ENCODE results near the gene VWA7.

The VWA7 gene

DNA sequence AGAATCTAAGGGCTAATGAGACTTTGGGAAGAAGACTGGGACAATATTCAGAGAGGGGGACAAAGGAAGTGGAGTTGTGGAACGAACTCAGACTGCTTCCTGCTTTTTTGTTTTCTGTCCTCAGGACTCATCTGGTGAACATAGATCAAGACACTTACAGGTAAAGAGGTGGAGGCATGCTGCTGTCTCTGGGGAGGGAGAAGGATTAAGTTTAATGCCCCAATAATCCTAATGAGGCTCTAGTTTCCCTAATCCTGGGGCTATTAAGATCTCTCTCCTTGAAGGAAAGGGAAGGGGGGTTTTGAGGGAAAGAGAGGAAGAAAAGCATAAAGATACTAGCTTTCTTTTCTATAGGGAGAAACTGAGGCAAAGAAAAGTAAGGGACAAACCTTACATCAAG is 32.7 kb downstream of the VWA7 start:
- DNase-seq: no peak

- no peak for DNase-seq
Measured at GRCh38 chr6:31742894-31743293, 34.2 kb downstream of the VWA7 start.

DNA sequence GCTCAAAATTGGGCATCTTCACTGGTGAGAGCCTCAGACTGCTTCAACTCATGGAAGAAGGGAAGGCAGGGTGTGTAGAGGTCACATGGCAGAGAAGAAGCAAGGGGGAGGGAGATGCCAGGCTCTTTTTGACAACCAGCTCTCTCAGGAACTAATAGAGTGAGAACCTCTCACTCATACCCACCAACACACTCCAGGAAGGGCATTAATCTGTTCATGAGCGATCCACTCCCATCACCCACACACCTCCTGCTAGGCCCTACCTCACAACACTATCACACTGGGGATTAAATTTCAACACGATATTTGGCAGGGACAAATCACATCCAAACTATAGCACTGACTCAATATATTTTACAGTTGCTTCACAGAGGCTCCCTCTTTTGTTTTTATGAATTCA is 35.3 kb downstream of the VWA7 start:
- no peak for DNase-seq

- no peak for DNase-seq
Measured at GRCh38 chr6:31740397-31741223, 36.5 kb downstream of the VWA7 start.

GRCh38 chr6:31739639-31740396 is 37.3 kb downstream of the VWA7 start, which contains the start of gene MSH5:
Gene MSH5 (plus strand): TSS chr6:31740005. CDS start chr6:31740467, 462 bp downstream.
- DNase-seq: peak; percentile 91

DNA sequence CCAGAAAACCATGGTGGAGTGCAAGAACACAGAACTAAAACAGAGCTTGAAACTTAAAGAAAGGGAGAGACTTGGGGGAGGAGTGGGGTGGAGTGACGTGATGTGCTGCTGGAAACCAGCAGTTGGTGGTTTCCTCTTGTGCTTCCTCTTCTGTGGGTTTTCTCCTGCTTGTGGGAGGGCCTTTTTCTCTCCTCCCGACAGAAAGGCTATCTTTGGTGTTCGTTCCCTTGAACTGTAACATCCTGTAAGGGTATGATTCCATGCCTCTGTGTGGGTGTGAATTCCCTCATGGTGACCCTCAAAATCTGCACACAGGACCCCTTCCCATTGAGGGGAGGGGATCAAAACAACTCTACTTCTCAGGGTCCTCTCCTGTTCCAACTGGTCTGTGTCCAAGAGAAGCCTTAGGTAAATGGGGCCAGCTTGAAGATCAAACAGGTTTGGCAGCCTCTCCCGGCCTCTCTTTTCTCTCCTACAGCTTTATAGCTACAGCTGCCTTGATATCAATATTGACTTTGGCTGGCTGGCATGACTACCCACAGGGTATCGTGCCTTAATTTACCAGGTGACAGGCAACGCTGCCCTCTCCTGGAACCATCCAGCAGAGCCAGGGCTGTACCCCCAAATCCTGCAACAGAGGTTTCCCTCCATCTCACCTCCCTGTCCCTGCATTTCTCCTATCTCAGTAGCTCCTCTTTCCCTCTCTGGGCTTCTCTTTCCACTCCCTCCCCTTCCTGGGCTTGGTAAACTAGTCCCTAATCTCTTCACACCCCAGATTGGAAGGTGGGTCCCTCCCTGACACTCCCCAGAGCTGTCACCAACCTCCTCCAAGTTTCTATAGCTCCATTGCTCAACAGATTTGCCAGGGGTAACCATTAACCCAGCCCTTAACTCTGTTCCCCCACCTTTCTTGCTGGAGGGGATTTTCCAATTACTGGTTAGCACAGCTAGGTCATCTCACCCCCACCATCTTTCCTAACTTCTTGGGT is 38.8 kb downstream of the VWA7 start:
- DNase-seq: peak; percentile 58

GRCh38 chr6:31737315-31737990 is 39.7 kb downstream of the VWA7 start:
- DNase-seq: no peak

- DNase-seq: no peak
Measured at GRCh38 chr6:31736768-31737314, 40.3 kb downstream of the VWA7 start.

DNA sequence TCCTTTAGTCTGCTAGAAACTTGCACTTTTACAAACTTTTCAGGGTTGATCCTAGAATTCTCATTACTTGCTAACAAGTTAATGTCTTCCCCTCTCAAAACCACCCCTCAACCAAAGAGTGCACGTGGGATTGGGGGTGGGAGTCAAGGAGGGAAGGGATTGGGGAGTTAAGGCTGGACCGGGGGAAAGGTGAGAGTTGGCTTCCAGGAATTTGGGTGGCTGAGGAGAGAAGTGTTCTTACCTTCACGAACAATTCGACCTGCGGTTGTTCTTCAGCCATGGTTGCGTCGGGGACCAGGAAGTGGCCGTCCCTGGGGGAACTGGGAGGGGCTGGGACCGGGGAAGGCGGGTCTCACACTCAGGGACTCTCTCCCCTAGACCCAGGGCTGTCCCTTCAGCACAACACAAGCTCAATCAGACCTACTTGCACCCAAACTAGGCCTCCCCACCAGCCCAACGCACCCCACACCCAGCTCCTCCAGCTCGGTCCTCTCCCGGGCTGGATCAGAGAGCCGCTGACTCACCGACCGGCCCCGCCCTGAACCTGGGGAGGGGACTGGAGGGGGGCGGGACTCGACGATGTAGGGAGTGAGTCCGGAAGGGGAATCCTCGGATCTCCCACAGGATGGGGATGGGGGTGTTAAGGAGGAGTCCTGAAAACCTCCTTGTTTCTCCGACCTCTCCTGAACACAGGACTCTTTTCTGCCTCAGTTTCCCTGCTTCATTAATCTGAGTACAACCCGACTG is 40.9 kb downstream of the VWA7 start, which contains the start of gene CLIC1:
Gene CLIC1 (minus strand): TSS at position 510 of the 747 bp plus-strand sequence. CDS start 230 bp downstream, at position 280.
- DNase-seq: peak; percentile 75

DNA sequence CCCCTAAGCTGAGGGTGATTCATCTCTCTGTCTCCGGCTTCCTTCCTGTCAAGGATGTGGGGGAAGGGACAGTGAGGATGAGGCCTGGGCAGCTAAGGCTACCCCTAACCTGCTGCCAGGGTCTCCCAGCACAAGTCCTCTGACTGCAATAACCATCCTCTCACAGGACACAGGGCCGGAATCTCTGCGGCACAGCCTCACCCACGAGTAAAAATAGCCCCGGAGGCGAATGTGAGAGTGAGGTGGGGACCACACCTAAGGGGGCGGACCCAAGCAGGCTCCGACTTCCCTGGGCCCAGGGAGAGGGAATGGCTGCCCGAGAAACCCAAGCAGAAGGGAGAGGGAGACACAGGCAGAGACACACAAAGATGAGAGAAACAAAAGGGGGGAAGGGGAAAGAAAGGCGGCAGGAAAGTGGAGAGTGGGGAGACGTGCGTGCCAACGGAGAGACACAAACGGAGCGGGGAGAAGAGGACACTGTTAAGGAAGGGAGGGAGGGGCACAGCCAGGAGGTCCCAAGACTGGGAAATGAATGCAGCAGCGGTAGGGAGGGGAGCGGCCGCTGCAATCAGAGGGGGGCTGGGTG is 42.2 kb downstream of the VWA7 start:
- peak; percentile 39 for DNase-seq

DNA sequence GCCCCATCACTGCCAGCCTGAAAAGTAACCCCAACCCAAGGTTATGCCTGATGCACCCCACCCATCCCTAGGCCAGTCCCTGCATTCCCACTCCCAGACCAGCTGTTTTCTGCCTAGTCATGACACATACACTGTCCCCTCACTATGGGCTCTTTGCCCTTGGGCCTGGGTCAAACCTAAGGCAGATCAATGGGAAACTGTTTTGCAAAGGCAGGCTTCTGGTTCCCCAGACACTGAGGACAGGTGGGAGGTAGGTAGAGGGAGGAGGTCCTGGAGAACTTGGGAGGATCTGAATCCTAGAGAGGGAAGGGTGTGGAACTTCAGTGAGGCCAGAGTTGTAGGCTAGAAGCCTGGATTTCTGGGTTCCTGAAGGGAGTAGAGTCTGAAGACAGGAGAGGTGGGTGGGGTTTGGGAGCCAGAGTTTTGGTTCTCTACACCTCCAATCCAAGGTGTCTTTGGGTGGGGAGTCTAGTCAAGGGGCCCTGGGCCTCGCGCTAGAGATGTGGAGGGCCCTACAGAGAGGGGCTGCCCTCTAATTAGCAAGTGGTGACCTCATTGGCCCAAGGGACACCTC is 42.8 kb downstream of the VWA7 start:
- DNase-seq: no peak

DNA sequence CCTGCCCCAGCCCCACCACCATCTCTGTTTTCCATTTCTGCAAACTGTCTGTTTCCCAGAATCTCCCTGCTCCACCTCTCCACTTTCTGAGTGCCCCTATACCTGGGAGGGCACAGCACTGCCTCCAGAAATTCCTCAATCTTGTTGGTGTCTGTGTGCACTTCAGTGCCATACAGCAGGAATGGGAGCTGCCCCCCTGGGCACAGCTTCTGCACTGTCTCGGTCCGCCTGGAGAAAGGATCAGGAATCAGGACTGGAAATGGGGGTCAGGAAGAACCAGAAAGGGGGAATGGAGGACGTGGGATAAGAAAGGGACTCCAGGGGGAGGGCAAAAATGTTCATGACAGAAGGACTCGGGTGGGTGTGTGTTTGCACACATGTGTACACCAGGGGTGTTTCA is 43.4 kb downstream of the VWA7 start:
- DNase-seq: no peak

- DNase-seq: no peak
Measured at GRCh38 chr6:31732029-31732428, 45.1 kb downstream of the VWA7 start.

GRCh38 chr6:31730631-31731086 is 46.5 kb downstream of the VWA7 start:
- no peak for DNase-seq

DNA sequence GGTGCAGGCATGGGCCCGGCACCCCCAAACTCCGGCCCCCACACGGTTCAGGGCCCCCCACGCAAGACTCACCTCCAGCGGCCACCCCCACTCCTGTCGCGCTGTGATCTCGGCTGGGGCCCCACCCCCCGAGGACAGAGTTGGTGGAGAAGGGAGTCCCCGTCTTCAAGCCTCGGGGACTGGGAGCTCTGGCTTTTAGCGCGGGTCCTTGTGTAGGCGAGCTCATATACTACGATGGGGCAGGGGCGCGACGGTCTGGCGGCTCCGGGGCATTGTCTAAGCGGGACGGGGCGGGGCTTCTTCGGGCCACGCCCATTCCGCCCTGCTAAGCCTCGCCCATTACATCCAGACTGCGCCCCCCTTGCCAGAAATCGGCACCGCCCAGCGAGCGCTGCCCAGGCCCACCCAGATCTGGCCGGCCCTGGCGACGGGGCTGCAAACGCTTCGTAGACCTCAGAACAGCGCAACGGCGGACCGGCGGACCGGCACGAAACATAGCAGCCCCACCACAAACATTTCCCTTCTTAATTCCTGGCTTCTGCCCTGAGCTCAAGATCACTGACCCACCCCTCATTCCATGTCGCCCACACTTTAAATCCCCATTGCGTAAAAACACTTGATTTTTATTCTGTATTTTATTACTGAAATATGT is 47.0 kb downstream of the VWA7 start:
- DNase-seq: peak; percentile 59

DNA sequence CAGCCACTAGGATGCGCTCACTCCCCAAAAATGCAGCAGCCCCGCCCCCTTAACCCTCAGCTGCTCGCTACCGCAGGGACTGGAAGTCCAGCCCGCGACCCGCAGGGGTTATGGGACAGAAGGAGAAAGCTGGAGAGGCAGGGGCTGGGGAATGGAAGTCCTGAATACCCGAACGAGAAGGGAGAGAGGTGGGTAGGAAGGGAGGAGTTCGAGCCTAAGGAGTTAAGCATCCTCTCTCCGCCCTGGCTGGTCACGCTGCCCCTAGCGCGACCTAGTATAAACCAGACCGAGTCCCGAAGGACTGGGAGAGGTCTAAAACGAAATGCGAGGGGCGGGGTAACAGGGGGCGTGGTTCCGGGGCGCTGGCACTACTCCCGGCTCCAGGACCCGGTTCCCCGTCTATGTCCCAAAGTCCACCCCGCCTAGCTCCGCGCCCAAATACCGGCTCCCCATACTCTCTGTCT is 47.6 kb downstream of the VWA7 start:
- peak; percentile 79 for DNase-seq

- no peak for DNase-seq
Measured at GRCh38 chr6:31728767-31729514, 48.2 kb downstream of the VWA7 start, which contains the start of gene DDAH2. Gene DDAH2 (minus strand): TSS chr6:31729299. CDS start chr6:31729161, 138 bp downstream.

Data from activated CD4-positive, alpha-beta T cell treated with anti-CD3 and anti-CD28 coated beads, Interleukin-2, amount 50 U/mL, for 1 hour (primary cell).